PC-9 (cell line): ENCODE results near the gene PHLPP1. TPM values are rescaled to one million over a fixed set of nuclear protein-coding genes. Genes with fewer than 3 reads are reported as not detected.

ENCODE experiments used
- BruUV-seq: library from RNA; stranded (reverse); fragments of 400-500 nt; replicated peaks from 2 replicates; lab custom pipeline; 2021; lab: Mats Ljungman, UMichigan
- CTCF ChIA-PET: fragments of 300-600 bp; sonication (Branson Sonifier 250); formaldehyde crosslinking; loops from one replicate; lab custom pipeline; 2022; ENCODE audit warnings: antibody characterized with exemption; lab: Charles Lee
- POLR2A ChIA-PET: fragments of 300-600 bp; sonication (Branson Sonifier 250); formaldehyde crosslinking; loops from one replicate; lab custom pipeline; 2022; ENCODE audit warnings: antibody characterized with exemption; ENCODE audit not compliant: unreplicated experiment; lab: Charles Lee
- DNase-seq, 2 experiments: peaks; one replicate each; pipeline versions ENCODE4 v3.0.0 to v3.0.0-alpha.2; 2015 to 2022; ENCODE audit warnings: mixed read lengths in 1 of 2
- H2AFZ ChIP-seq: fragments of 200-600 bp; sonication (generic); 2 replicates; pipeline ENCODE4 v1.8.1; 2017; ENCODE audit warnings: antibody characterized with exemption
- H3F3A ChIP-seq: fragments of 200-600 bp; sonication (generic); 2 replicates; pipeline ENCODE4 v1.8.1; 2017; ENCODE audit warnings: antibody characterized with exemption, mild to moderate bottlenecking, low read depth; ENCODE audit not compliant: insufficient read depth
- H3K27ac ChIP-seq: fragments of 200-600 bp; sonication (generic); 2 replicates; pipeline ENCODE4 v1.6.1; 2016; ENCODE audit warnings: mixed run types
- H3K27me3 ChIP-seq: fragments of 200-600 bp; sonication (generic); 2 replicates; pipeline ENCODE4 v1.6.1; 2016; ENCODE audit warnings: low read depth, mixed run types; ENCODE audit not compliant: insufficient read depth
- H3K36me3 ChIP-seq: fragments of 200-600 bp; sonication (generic); 2 replicates; pipeline ENCODE4 v1.6.1; 2016; ENCODE audit warnings: low read depth, mixed run types
- H3K4me1 ChIP-seq: fragments of 200-600 bp; sonication (generic); replicated peaks from 2 replicates; pipeline ENCODE4 v1.6.1; 2016; ENCODE audit warnings: mixed run types; ENCODE audit not compliant: insufficient read depth
- H3K4me2 ChIP-seq: fragments of 200-600 bp; sonication (generic); 2 replicates; pipeline ENCODE4 v1.6.1; 2017; ENCODE audit warnings: mixed run types
- H3K4me3 ChIP-seq: fragments of 200-600 bp; sonication (generic); 2 replicates; pipeline ENCODE4 v1.6.1; 2016; ENCODE audit warnings: mixed run types
- H3K79me2 ChIP-seq: fragments of 200-600 bp; sonication (generic); 2 replicates; pipeline ENCODE4 v1.6.1; 2017; ENCODE audit warnings: low read depth, mixed run types
- H3K9me2 ChIP-seq: fragments of 200-600 bp; sonication (generic); 2 replicates; pipeline ENCODE4 v1.8.1; 2017; ENCODE audit warnings: mild to moderate bottlenecking; ENCODE audit not compliant: insufficient read depth
- H3K9me3 ChIP-seq: fragments of 200-600 bp; sonication (generic); 2 replicates; pipeline ENCODE4 v1.8.1; 2016; ENCODE audit warnings: low read depth; ENCODE audit not compliant: insufficient read depth
- H4K20me1 ChIP-seq: fragments of 200-600 bp; sonication (generic); 2 replicates; pipeline ENCODE4 v1.8.1; 2017; ENCODE audit not compliant: insufficient read depth
- CTCF ChIP-seq: fragments of 200-600 bp; sonication (generic); conservative IDR thresholded peaks from 2 replicates; pipeline ENCODE4 v1.6.1; 2017; ENCODE audit warnings: mixed run types, antibody characterized with exemption, mild to moderate bottlenecking, moderate library complexity
- EZH2 ChIP-seq: fragments of 200-600 bp; sonication (generic); IDR thresholded peaks from 2 replicates; pipeline ENCODE4 v1.8.0; 2017; ENCODE audit warnings: antibody characterized with exemption, low read depth
- intact Hi-C: fragments of 100-400 bp; cut with micrococcal nuclease; formaldehyde crosslinking; loops from one replicate; pipeline ENCODE4 v1.10.0; 2022; ENCODE audit not compliant: unreplicated experiment
- total RNA-seq: library from RNA; stranded (reverse); gene quantifications from 2 replicates; pipeline ENCODE4 v1.2.3, GENCODE V29; 2021

The PHLPP1 gene
- total RNA-seq, 1 experiment from 2014 or later: 21.1 TPM

- no peak overlapping the region for H2AFZ ChIP-seq
- CTCF ChIA-PET: no interaction called here
- H3K27me3 ChIP-seq: no peaks in the 10 kb centered on the region
- no peak for DNase-seq
- TF ChIP-seq CTCF (no peak), EZH2 (no peak)
- no peak overlapping the region for H3K4me3 ChIP-seq
- peaks cover 88% of the 10 kb centered on the region for H3K79me2 ChIP-seq
- H3K4me2 ChIP-seq: no peak overlapping the region
- BruUV-seq: no TSS peak
- POLR2A ChIA-PET: no interaction called here
- no peaks in the 10 kb centered on the region for H3K9me2 ChIP-seq
- intact Hi-C loops: no loop called here
- H3F3A ChIP-seq: no peaks in the 10 kb centered on the region
- H3K4me1 ChIP-seq: no peaks in the 10 kb centered on the region
- peaks cover 3% of the 10 kb centered on the region; the same call in 1 of the 2 replicates for H3K36me3 ChIP-seq
- H3K27ac ChIP-seq: no peak overlapping the region
- H3K9me3 ChIP-seq: peaks cover 12% of the 10 kb centered on the region
- H4K20me1 ChIP-seq: no peaks in the 10 kb centered on the region
These were observed 20.9 kb downstream of the PHLPP1 start for GRCh38 chr18:62736077-62736855.

DNA sequence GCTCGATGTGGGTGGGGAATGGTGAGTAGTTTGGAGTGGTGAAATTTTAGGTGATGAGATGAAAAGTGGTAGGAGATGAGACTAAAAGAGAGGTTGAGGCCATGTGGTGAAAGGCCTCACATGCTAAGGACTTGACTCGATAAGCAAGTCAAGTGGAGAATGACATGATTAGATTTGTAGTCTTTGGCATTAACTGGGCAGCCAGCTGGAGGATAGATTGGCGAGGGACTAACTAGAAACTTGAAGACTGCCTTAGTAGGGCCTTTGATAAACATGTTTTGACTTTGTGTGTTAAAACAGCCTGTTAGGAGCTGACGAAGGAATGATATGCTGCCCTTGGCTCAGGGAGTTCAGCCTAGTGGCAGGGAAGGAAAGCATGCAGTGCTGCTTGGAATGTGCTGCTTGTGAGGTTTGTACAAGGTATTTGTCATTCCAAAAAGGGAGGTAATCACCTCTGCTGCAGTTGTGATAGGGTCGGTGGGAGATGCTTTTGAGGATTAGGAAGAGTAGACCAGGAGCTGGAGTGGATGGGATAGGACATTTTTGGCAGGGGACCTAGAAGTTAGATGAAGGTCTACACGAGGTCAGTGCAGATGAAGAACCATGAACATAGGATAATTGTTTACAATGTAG is 22.0 kb downstream of the PHLPP1 start:
- H3K9me2 ChIP-seq: no peaks in the 10 kb centered on the region
- H3K36me3 ChIP-seq: peaks cover 3% of the 10 kb centered on the region; the same call in 1 of the 2 replicates
- peaks cover 89% of the 10 kb centered on the region for H3K79me2 ChIP-seq
- DNase-seq: no peak
- CTCF ChIA-PET: no interaction called here
- H2AFZ ChIP-seq: no peak overlapping the region
- H3K4me3 ChIP-seq: no peak overlapping the region
- BruUV-seq: no TSS peak
- no peaks in the 10 kb centered on the region for H4K20me1 ChIP-seq
- no peaks in the 10 kb centered on the region for H3F3A ChIP-seq
- POLR2A ChIA-PET: no interaction called here
- H3K4me1 ChIP-seq: no peaks in the 10 kb centered on the region
- no peaks in the 10 kb centered on the region for H3K27me3 ChIP-seq
- intact Hi-C loops: no loop called here
- no peak overlapping the region for H3K4me2 ChIP-seq
- no peak overlapping the region for H3K27ac ChIP-seq
- TF ChIP-seq CTCF: no peak
- no peak for TF ChIP-seq EZH2
- H3K9me3 ChIP-seq: peaks cover 4% of the 10 kb centered on the region

GRCh38 chr18:62738639-62739038 is 23.3 kb downstream of the PHLPP1 start:
- Histone ChIP-seq H4K20me1 (no peaks in the 10 kb centered on the region), H3K79me2 (peaks cover 88% of the 10 kb centered on the region), H3K27ac (no peak overlapping the region), H3K4me3 (no peak overlapping the region), H3K36me3 (no peaks in the 10 kb centered on the region; the same call in 1 of the 2 replicates), H3K9me2 (no peaks in the 10 kb centered on the region), H3K27me3 (no peaks in the 10 kb centered on the region), H3K4me1 (no peaks in the 10 kb centered on the region), H3K9me3 (no peaks in the 10 kb centered on the region), H3F3A (no peaks in the 10 kb centered on the region), H2AFZ (no peak overlapping the region), H3K4me2 (no peak overlapping the region)
- no TSS peak for BruUV-seq
- DNase-seq: no peak
- ChIA-PET POLR2A (no interaction called here), CTCF (no interaction called here)
- intact Hi-C loops: no loop called here
- TF ChIP-seq EZH2: no peak
- TF ChIP-seq CTCF: no peak
